Activated T-cell treated with anti-CD3 and anti-CD28 coated beads for 24 hours (primary cell): Measurements from ENCODE around the gene ROPN1B.
"Not testable (repeated sequence)": the region's sequence is repeated elsewhere in the genome, so short reads cannot be mapped to it uniquely, and the experiment has no call there.

Source experiments
- DNase-seq: peaks from one replicate; pipeline ENCODE4 v3.0.0-alpha.2; 2020; ENCODE audit warnings: low read depth

Gene ROPN1B

GRCh38 chr3:125958511-125959316 lies 10.3 kb upstream of the ROPN1B start:
- no peak for DNase-seq

- DNase-seq, result no peak
These were observed 9.5 kb upstream of the ROPN1B start for GRCh38 chr3:125959317-125960065.

GRCh38 chr3:125960066-125960424 lies 8.9 kb upstream of the ROPN1B start:
- DNase-seq, result no peak

GRCh38 chr3:125960456-125961288 lies 8.3 kb upstream of the ROPN1B start:
- DNase-seq, result no peak

GRCh38 chr3:125961289-125961589 lies 7.7 kb upstream of the ROPN1B start:
- DNase-seq, result no peak

GRCh38 chr3:125963834-125964233 lies 5.1 kb upstream of the ROPN1B start:
- not testable (repeated sequence) for DNase-seq

- DNase-seq, result no peak
These were observed 3.5 kb upstream of the ROPN1B start for GRCh38 chr3:125965505-125965904.

GRCh38 chr3:125967156-125967555 lies 1.8 kb upstream of the ROPN1B start:
- no peak for DNase-seq

- not testable (repeated sequence) for DNase-seq
These were observed 857 bp upstream of the ROPN1B start for GRCh38 chr3:125968121-125968520.

GRCh38 chr3:125971997-125972944 lies 3.3 kb downstream of the ROPN1B start:
- not testable (repeated sequence) for DNase-seq

GRCh38 chr3:125975245-125976002 lies 6.4 kb downstream of the ROPN1B start:
- DNase-seq, result not testable (repeated sequence)

GRCh38 chr3:125976003-125976390 lies 7.0 kb downstream of the ROPN1B start:
- DNase-seq, result not testable (repeated sequence)

GRCh38 chr3:125977104-125977503 lies 8.1 kb downstream of the ROPN1B start:
- DNase-seq, result not testable (repeated sequence)

- DNase-seq, result not testable (repeated sequence)
These were observed 16.0 kb downstream of the ROPN1B start for GRCh38 chr3:125984951-125985350.

- peak; percentile 69 for DNase-seq
These were observed 21.4 kb downstream of the ROPN1B start for GRCh38 chr3:125990253-125990970.

GRCh38 chr3:125996751-125997150 lies 27.8 kb downstream of the ROPN1B start:
- DNase-seq, result not testable (repeated sequence)

- DNase-seq, result no peak
These were observed 33.2 kb downstream of the ROPN1B start for GRCh38 chr3:126002189-126002588.

- no peak for DNase-seq
These were observed 34.6 kb downstream of the ROPN1B start for GRCh38 chr3:126003447-126004190.

- DNase-seq, result no peak
These were observed 35.2 kb downstream of the ROPN1B start for GRCh38 chr3:126004217-126004616.
